K562 (cell line): ENCODE measurements around the gene TRAPPC4. TPM values are rescaled to one million over a fixed set of nuclear protein-coding genes. Genes with fewer than 3 reads are reported as not detected.

Experiments
- ARID4B ChIP-seq: sonication (generic); formaldehyde crosslinking; IDR thresholded peaks from 2 replicates; pipeline ENCODE4 v1.8.0; 2022; ENCODE audit warnings: mild to moderate bottlenecking, missing genetic modification reagents
- ARNT ChIP-seq, 2 experiments: fragments of 450-650 bp; IDR thresholded peaks; 2 replicates each; pipeline ENCODE4 v1.6.1; 2016; ENCODE audit warnings: mild to moderate bottlenecking in 1 of 2
- BRD4 ChIP-seq: fragments of 200-600 bp; sonication (generic); IDR thresholded peaks from 2 replicates; pipeline ENCODE4 v1.6.1; 2017; ENCODE audit warnings: inconsistent platforms
- CBX1 ChIP-seq: sonication (generic); IDR thresholded peaks from 2 replicates; pipeline ENCODE4 v1.6.1; 2016; ENCODE audit warnings: antibody characterized with exemption, low read depth, mild to moderate bottlenecking
- CHD1 ChIP-seq: fragments of 200-600 bp; sonication (generic); IDR thresholded peaks from one replicate; pipeline ENCODE4 v1.6.1; 2012; ENCODE audit warnings: mild to moderate bottlenecking, moderate library complexity, low read length, inconsistent platforms
- ELF2 ChIP-seq: fragments of 250-450 bp; sonication (Bioruptor Pico); IDR thresholded peaks from 2 replicates; pipeline ENCODE4 v1.5.0; 2021; ENCODE audit warnings: mild to moderate bottlenecking
- FOXP1 ChIP-seq: sonication (generic); formaldehyde crosslinking; IDR thresholded peaks from 2 replicates; pipeline ENCODE4 v1.8.0; 2022; ENCODE audit warnings: mild to moderate bottlenecking, missing genetic modification reagents
- GTF3C2 ChIP-seq: IDR thresholded peaks from 3 replicates; pipeline ENCODE4 v1.6.1; 2011; ENCODE audit warnings: borderline replicate concordance, mild to moderate bottlenecking, moderate library complexity; ENCODE audit not compliant: insufficient read length; ENCODE audit errors: extremely low read depth
- HCFC1 ChIP-seq: IDR thresholded peaks from 2 replicates; pipeline ENCODE4 v1.6.1; 2012; ENCODE audit warnings: low read depth, low read length, improper control_type of control experiment
- HMGXB4 ChIP-seq: sonication (generic); formaldehyde crosslinking; IDR thresholded peaks from 2 replicates; pipeline ENCODE4 v1.8.1; 2023; ENCODE audit warnings: mild to moderate bottlenecking, missing genetic modification reagents
- IRF9 ChIP-seq: fragments of 450-650 bp; IDR thresholded peaks from 2 replicates; pipeline ENCODE4 v1.6.1; 2016; ENCODE audit warnings: missing biosample characterization, missing genetic modification characterization
- L3MBTL2 ChIP-seq: fragments of 450-650 bp; IDR thresholded peaks from 2 replicates; pipeline ENCODE4 v1.6.1; 2016; ENCODE audit warnings: mild to moderate bottlenecking, moderate library complexity
- MEF2D ChIP-seq: conservative IDR thresholded peaks from 2 replicates; pipeline ENCODE4 v1.6.1; 2016; ENCODE audit warnings: low read depth, missing genetic modification characterization, missing compliant biosample characterization
- RBBP5 ChIP-seq: fragments of 200-600 bp; sonication (generic); IDR thresholded peaks from 2 replicates; pipeline ENCODE4 v1.6.1; 2012; ENCODE audit warnings: borderline replicate concordance, mild to moderate bottlenecking, low read length, control low read depth, inconsistent platforms; ENCODE audit not compliant: insufficient read depth, poor library complexity, severe bottlenecking
- RBM25 ChIP-seq: fragments of 200-400 bp; formaldehyde crosslinking; IDR thresholded peaks from 2 replicates; pipeline ENCODE4 v1.6.1; 2018; ENCODE audit warnings: low read length, low read depth, moderate library complexity; ENCODE audit not compliant: severe bottlenecking
- ZNF133 ChIP-seq: fragments of 250-450 bp; sonication (Bioruptor Pico); IDR thresholded peaks from 2 replicates; pipeline ENCODE4 v1.4.0; 2020; ENCODE audit warnings: mild to moderate bottlenecking
- polyA plus RNA-seq, 8 experiments: library from polyadenylated mRNA; depleted of rRNA in 4 of 8; stranded (reverse) in 5 of 8; unstranded in 3 of 8; fragments of >200 nt; fragmentation: Nextera tagmentation in 2 of 8; fragmentation: Illumina TruSeq in 1 of 8; extraction: Ambion mirVana in 2 of 8; extraction: Trizol in 1 of 8; gene quantifications; 2 replicates each; pipeline versions ENCODE4 v1.2.1 to v1.2.3, GENCODE V29; 2011 to 2014; ENCODE audit warnings: inconsistent platforms in 1 of 8, missing spikeins in 1 of 8
- total RNA-seq, 7 experiments: library from RNA; depleted of rRNA in 6 of 7; stranded (reverse); fragments of >200 nt in 6 of 7; fragmentation: Illumina TruSeq in 2 of 7; extraction: Trizol in 2 of 7; gene quantifications; 2 replicates each; pipeline versions ENCODE4 v1.2.1 to v1.2.3, GENCODE V29; 2011 to 2021; ENCODE audit warnings: low replicate concordance in 1 of 7

Gene TRAPPC4
- total and polyA plus RNA-seq, 9 of the 15 experiments (the other 6 are each of a cell fraction or from before 2014, with no cell fraction given): 121 to 524 (median 142) TPM

GRCh38 chr11:119067371-119068222, 49.0 kb downstream of the TRAPPC4 start, which contains the start of gene VPS11 (continued):
- TF ChIP-seq ARID4B (CRISPR knock-in tag) (peak; percentile 89), RBM25 (no peak), ELF2 (CRISPR knock-in tag) (peak; percentile 75; the same call in 1 of the 2 replicates), FOXP1 (CRISPR knock-in tag) (peak; percentile 87), ZNF133 (CRISPR knock-in tag) (no peak), RBBP5 (no peak), MEF2D (tag) (no peak), HMGXB4 (CRISPR knock-in tag) (no peak), GTF3C2 (no peak), CHD1 (peak; percentile 37), CBX1 (0 out of 2 replicates have a peak, but pooled peaks have one; percentile 18), L3MBTL2 (peak; percentile 65; the same call in 1 of the 2 replicates), IRF9 (tag) (no peak), ARNT (IDR thresholded peaks at IDR 0.05) (peak in 1 of 2 experiments; percentile 50; a peak in 2 of 4 replicates), BRD4 (no peak), HCFC1 (peak; percentile 75)
